ENCODE results near the gene NRP2. TPM values are rescaled to one million over a fixed set of nuclear protein-coding genes. Genes with fewer than 3 reads are reported as not detected.
A peak's percentile ranks its signal among the peaks of the same experiment; 100 is the strongest.

The NRP2 gene
- total and polyA plus RNA-seq, 2 experiments from 2014 or later = 61.0 to 79.2 TPM

DNA sequence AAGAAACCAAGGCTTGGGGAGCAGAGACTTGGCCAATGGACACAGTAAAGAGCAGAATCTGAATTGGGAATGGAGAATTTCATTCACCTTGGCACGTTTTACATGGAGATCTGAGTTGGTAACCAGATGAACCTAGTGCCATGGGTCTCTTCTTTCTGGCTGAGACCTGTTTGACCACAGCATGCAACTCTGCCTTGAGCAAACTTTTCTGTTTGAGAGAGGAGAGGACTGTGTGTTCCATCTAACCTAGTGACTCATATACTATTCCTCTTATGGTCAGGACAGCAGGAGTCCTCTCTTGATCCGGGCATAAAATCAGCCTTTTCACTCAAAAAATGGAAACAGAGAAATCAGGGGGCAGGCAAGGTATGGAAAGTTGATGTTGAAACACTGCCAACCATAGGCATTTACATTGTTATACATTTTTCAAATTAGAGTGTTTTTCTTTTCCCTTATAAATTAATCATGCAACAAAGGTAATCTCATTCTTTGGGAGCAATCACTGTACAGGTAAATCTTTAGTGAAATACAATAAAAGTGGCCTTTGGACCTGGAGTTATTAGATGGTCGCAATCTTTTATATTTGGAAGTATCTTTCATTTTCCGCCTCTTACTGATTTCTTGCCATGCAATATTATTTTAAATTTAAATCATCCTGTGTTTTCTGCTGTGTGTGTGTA is 86.7 kb downstream of the NRP2 start:
- TF ChIP-seq EZH2phosphoT487 (IDR thresholded peaks at IDR 0.05; ENCODE audit: low read depth, severe bottlenecking, unreplicated experiment) (no peak), EZH2 (IDR thresholded peaks at IDR 0.05; ENCODE audit: borderline replicate concordance) (no peak)
- TF ChIP-seq, protein P1, sequence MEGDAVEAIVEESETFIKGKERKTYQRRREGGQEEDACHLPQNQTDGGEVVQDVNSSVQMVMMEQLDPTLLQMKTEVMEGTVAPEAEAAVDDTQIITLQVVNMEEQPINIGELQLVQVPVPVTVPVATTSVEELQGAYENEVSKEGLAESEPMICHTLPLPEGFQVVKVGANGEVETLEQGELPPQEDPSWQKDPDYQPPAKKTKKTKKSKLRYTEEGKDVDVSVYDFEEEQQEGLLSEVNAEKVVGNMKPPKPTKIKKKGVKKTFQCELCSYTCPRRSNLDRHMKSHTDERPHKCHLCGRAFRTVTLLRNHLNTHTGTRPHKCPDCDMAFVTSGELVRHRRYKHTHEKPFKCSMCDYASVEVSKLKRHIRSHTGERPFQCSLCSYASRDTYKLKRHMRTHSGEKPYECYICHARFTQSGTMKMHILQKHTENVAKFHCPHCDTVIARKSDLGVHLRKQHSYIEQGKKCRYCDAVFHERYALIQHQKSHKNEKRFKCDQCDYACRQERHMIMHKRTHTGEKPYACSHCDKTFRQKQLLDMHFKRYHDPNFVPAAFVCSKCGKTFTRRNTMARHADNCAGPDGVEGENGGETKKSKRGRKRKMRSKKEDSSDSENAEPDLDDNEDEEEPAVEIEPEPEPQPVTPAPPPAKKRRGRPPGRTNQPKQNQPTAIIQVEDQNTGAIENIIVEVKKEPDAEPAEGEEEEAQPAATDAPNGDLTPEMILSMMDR (IDR thresholded peaks at IDR 0.05; ENCODE audit: poor library complexity) = no peak
- no peak for DNase-seq (ENCODE audit: low spot score)
- Histone ChIP-seq H3K36me3 (replicated peaks; ENCODE audit: insufficient read depth, low read depth) (no peaks in the 10 kb centered on the region), H3K27me3 (no peaks in the 10 kb centered on the region), H3K27ac (peak overlapping the region; percentile 94), H2AFZ (no peak overlapping the region), H3K4me2 (peak overlapping the region; percentile 30), H3K9me3 (ENCODE audit: low read depth) (no peaks in the 10 kb centered on the region), H3K9me2 (replicated peaks; ENCODE audit: insufficient read depth) (no peaks in the 10 kb centered on the region), H3K4me3 (no peak overlapping the region), H3K4me1 (ENCODE audit: insufficient read depth) (peaks cover 49% of the 10 kb centered on the region), H3K79me2 (no peaks in the 10 kb centered on the region), H4K20me1 (ENCODE audit: insufficient read depth, poor library complexity, severe bottlenecking) (no peaks in the 10 kb centered on the region)
- 73% methylated on average over 4 of the region's 4 CpGs for WGBS (ENCODE audit: low lambda C conversion rate, missing lambda C conversion rate)

DNA sequence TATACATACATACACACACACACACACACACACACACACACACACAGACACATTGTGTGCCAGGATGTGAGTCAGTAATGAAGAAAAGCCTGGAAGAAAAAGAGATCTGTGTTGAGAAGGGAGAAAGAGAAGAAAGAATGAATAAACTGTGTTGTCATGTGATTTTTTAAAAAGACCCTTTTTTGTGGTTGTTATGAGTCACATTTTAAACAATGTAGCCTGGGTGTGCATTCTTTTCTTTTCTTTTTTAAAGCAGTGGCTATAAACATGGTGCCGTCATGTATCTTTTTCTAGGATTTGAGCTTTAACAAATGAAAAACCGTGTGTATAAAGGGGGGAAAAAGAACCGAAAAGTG is 87.2 kb downstream of the NRP2 start:
- no peaks in the 10 kb centered on the region for H3K9me3 ChIP-seq (ENCODE audit: low read depth)
- peak overlapping the region; percentile 30 for H3K4me2 ChIP-seq
- no peaks in the 10 kb centered on the region for H3K36me3 ChIP-seq (replicated peaks; ENCODE audit: insufficient read depth, low read depth)
- no peak for DNase-seq (ENCODE audit: low spot score)
- H2AFZ ChIP-seq = no peak overlapping the region
- no peaks in the 10 kb centered on the region for H3K79me2 ChIP-seq
- H3K9me2 ChIP-seq (replicated peaks; ENCODE audit: insufficient read depth) = no peaks in the 10 kb centered on the region
- WGBS (ENCODE audit: low lambda C conversion rate, missing lambda C conversion rate) = 32% methylated on average over 3 of the region's 3 CpGs
- H3K27ac ChIP-seq = peak overlapping the region; percentile 94
- no peak overlapping the region for H3K4me3 ChIP-seq
- H4K20me1 ChIP-seq (ENCODE audit: insufficient read depth, poor library complexity, severe bottlenecking) = no peaks in the 10 kb centered on the region
- no peaks in the 10 kb centered on the region for H3K27me3 ChIP-seq
- no peak for TF ChIP-seq EZH2phosphoT487 (IDR thresholded peaks at IDR 0.05; ENCODE audit: low read depth, severe bottlenecking, unreplicated experiment)
- TF ChIP-seq, protein P1 (IDR thresholded peaks at IDR 0.05; ENCODE audit: poor library complexity) = no peak
- no peak for TF ChIP-seq EZH2 (IDR thresholded peaks at IDR 0.05; ENCODE audit: borderline replicate concordance)
- peaks cover 49% of the 10 kb centered on the region for H3K4me1 ChIP-seq (ENCODE audit: insufficient read depth)

DNA sequence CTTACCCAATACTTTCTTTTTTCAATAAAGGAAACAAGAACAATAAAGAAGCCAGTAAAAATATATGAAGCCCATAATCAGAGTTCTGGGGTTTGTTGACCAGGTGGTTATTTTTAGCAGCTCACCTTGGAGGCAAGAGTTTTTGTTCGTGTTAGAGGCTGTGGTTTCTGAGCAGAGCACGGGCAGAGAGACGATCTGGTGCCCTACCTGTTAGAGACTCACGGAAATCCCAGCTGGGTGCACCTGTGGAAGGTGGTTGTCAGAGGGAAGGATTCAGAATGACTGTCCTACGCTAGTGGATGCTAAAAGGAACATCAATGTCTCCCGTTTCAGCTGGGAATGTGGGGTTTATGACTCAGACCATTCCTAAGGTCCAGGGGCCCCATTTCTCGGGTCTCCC is 87.6 kb downstream of the NRP2 start:
- Histone ChIP-seq H3K9me3 (ENCODE audit: low read depth) (no peaks in the 10 kb centered on the region), H3K4me3 (no peak overlapping the region), H3K4me1 (ENCODE audit: insufficient read depth) (peaks cover 52% of the 10 kb centered on the region), H3K36me3 (replicated peaks; ENCODE audit: insufficient read depth, low read depth) (no peaks in the 10 kb centered on the region), H3K27me3 (no peaks in the 10 kb centered on the region), H3K79me2 (no peaks in the 10 kb centered on the region), H3K4me2 (peak overlapping the region; percentile 30), H4K20me1 (ENCODE audit: insufficient read depth, poor library complexity, severe bottlenecking) (no peaks in the 10 kb centered on the region), H2AFZ (no peak overlapping the region), H3K9me2 (replicated peaks; ENCODE audit: insufficient read depth) (no peaks in the 10 kb centered on the region), H3K27ac (peak overlapping the region; percentile 94)
- no peak for DNase-seq (ENCODE audit: low spot score)
- TF ChIP-seq, protein P1 (IDR thresholded peaks at IDR 0.05; ENCODE audit: poor library complexity) = no peak
- no peak for TF ChIP-seq EZH2phosphoT487 (IDR thresholded peaks at IDR 0.05; ENCODE audit: low read depth, severe bottlenecking, unreplicated experiment)
- no peak for TF ChIP-seq EZH2 (IDR thresholded peaks at IDR 0.05; ENCODE audit: borderline replicate concordance)
- WGBS (ENCODE audit: low lambda C conversion rate, missing lambda C conversion rate) = 50% methylated on average over 7 of the region's 7 CpGs
